ENCODE data around the gene ZNF407. TPM values are rescaled to one million over a fixed set of nuclear protein-coding genes. Genes with fewer than 3 reads are reported as not detected.

Gene ZNF407
- total and polyA plus RNA-seq, 4 donors: 1.9 to 16.5 (median 6.6) TPM

- no peak for DNase-seq (ENCODE audit: low spot score)
- Histone ChIP-seq H3K9ac (ENCODE audit: low read depth in 1 of 2, low read length in 2 of 2) (no peak overlapping the region), H3K27ac (ENCODE audit: low read depth in 1 of 2, low read length in 2 of 2) (no peak overlapping the region), H3K36me3 (ENCODE audit: control insufficient read depth in 4 of 4, insufficient read depth in 3 of 4, low read depth in 1 of 4, low read length in 3 of 4) (peaks cover 0 to 10% (median 5%) of the 10 kb centered on the region in 4 donors), H3K9me3 (ENCODE audit: control insufficient read depth in 4 of 4, low read length in 3 of 4) (no peaks in the 10 kb centered on the region), H3K4me1 (ENCODE audit: control insufficient read depth in 4 of 4, insufficient read depth in 4 of 4, low read length in 3 of 4) (no peaks in the 10 kb centered on the region), H3K4me3 (ENCODE audit: low read depth in 1 of 3, low read length in 3 of 3) (no peak overlapping the region), H3K27me3 (ENCODE audit: control insufficient read depth in 4 of 4, insufficient read depth in 4 of 4, low read length in 3 of 4) (no peaks in the 10 kb centered on the region)
- TF ChIP-seq GABPA (IDR thresholded peaks at IDR 0.05 in 1 of 2, conservative IDR thresholded peaks at IDR 0.05 in 1 of 2): no peak
- TF ChIP-seq HNF4A (conservative IDR thresholded peaks at IDR 0.05): no peak
- TF ChIP-seq FOXA2 (IDR thresholded peaks at IDR 0.05): no peak
- no peak for TF ChIP-seq SP1 (IDR thresholded peaks at IDR 0.05)
- TF ChIP-seq RAD21 (IDR thresholded peaks at IDR 0.05): no peak
- TF ChIP-seq YY1 (IDR thresholded peaks at IDR 0.05): no peak
- no peak for TF ChIP-seq MAX (IDR thresholded peaks at IDR 0.05)
- no peak for TF ChIP-seq RXRA (IDR thresholded peaks at IDR 0.05)
- 94% methylated on average over 21 of the region's 21 CpGs for WGBS
Observed at GRCh38 chr18:75065251-75066000, 467.8 kb downstream of the ZNF407 start.

GRCh38 chr18:75066021-75066880 is 468.6 kb downstream of the ZNF407 start:
- Histone ChIP-seq H3K9me3 (ENCODE audit: control insufficient read depth in 4 of 4, low read length in 3 of 4) (no peaks in the 10 kb centered on the region), H3K27me3 (ENCODE audit: control insufficient read depth in 4 of 4, insufficient read depth in 4 of 4, low read length in 3 of 4) (no peaks in the 10 kb centered on the region), H3K36me3 (ENCODE audit: control insufficient read depth in 4 of 4, insufficient read depth in 3 of 4, low read depth in 1 of 4, low read length in 3 of 4) (peaks cover 0 to 10% (median 5%) of the 10 kb centered on the region in 4 donors), H3K27ac (ENCODE audit: low read depth in 1 of 2, low read length in 2 of 2) (no peak overlapping the region), H3K4me1 (ENCODE audit: control insufficient read depth in 4 of 4, insufficient read depth in 4 of 4, low read length in 3 of 4) (no peaks in the 10 kb centered on the region), H3K4me3 (ENCODE audit: low read depth in 1 of 3, low read length in 3 of 3) (no peak overlapping the region), H3K9ac (ENCODE audit: low read depth in 1 of 2, low read length in 2 of 2) (no peak overlapping the region)
- 97% methylated on average over 16 of the region's 16 CpGs for WGBS
- TF ChIP-seq REST (IDR thresholded peaks at IDR 0.05): no peak
- TF ChIP-seq GABPA (IDR thresholded peaks at IDR 0.05 in 1 of 2, conservative IDR thresholded peaks at IDR 0.05 in 1 of 2): no peak
- TF ChIP-seq FOXA1 (IDR thresholded peaks at IDR 0.05): no peak
- TF ChIP-seq YY1 (IDR thresholded peaks at IDR 0.05): no peak
- no peak for TF ChIP-seq TAF1 (conservative IDR thresholded peaks at IDR 0.05)
- TF ChIP-seq JUND (IDR thresholded peaks at IDR 0.05): no peak
- TF ChIP-seq MAX (IDR thresholded peaks at IDR 0.05): no peak
- TF ChIP-seq ATF3 (IDR thresholded peaks at IDR 0.05): no peak
- no peak for TF ChIP-seq RXRA (IDR thresholded peaks at IDR 0.05)
- TF ChIP-seq SP1 (IDR thresholded peaks at IDR 0.05): no peak
- no peak for TF ChIP-seq CTCF (IDR thresholded peaks at IDR 0.05; ENCODE audit: low read depth, low read length, missing input control)
- DNase-seq (ENCODE audit: low spot score): no peak
